Daoy (cell line): Measurements from ENCODE around the gene APC. TPM values are rescaled to one million over a fixed set of nuclear protein-coding genes. Genes with fewer than 3 reads are reported as not detected.
"Not testable (repeated sequence)": the region's sequence is repeated elsewhere in the genome, so short reads cannot be mapped to it uniquely, and the experiment has no call there.

Source experiments
- DNase-seq: peaks from one replicate; pipeline ENCODE4 v3.0.0-alpha.2; 2015; ENCODE audit warnings: low read depth
- total RNA-seq: library from RNA; depleted of rRNA; stranded (reverse); fragments of >200 nt; shearing (Covaris generic); gene quantifications from 2 replicates; pipeline ENCODE4 v1.2.3, GENCODE V29; 2014

APC gene
- total RNA-seq, 1 experiment from 2014 or later: 24.2 TPM

DNA sequence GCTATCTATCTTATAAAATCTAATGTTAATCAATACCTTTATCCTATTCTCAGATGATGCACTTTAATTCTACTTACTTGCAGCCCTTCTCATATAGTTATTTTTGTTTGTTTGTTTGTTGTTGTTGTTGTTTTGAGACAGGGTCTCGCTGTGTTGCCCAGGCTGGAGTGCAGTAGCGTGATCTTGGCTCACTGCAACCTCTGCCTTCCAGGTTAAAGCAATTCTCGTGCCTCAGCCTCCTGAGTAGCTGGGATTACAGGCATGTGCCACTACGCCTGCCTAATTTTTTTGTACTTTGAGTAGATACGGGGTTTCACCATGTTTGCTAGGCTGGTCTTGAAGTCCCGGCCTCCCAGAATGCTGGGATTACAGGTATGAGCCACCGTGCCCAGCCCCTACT lies 20.8 kb upstream of the APC start:
- DNase-seq: not testable (repeated sequence)

DNA sequence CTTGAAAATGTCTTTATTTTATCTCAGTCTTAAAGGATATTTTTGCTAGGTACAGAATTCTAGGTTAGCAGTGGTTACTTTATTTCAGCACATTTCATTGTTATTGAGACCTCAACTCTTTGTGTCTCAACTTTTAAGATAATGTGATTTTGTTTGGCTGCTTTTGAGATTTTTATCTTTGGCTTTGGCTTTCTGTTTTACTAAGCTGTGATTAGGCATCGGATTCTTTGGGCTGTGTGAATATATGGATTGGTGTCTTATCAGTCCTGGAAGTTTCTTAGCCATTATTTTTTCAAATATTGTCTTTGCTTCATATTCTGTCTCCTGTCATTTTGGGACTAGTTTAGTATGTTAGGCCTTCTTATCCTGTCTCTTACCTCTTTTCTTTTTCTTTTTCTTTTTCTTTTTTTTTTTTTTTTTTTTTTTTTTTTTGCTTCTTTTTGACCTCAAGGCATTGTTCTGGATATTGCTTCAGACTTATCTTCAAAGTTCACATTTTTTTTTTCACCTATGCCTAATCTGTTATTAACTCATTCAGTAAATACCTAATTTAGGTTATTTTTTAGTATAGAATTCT lies 20.1 kb upstream of the APC start:
- no peak for DNase-seq

DNA sequence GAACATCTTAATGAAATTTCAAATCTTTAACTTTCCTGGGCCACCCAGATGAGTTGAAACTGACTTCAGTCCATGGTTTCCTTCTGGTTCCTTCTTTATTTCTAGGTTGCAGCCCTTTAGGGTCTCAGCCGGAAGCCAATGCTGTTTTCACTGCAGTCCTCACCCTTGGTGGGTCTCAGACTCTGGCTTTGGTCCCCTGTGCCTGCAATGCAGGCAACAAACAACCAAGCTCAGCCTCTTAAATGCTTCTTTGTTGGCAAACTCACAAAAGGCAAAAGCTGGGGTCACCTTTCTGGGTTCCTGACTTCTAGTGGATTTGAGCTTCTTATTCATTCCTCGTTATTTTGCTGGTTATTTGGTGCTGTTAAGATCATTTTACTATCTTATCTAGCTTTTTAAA lies 19.3 kb upstream of the APC start:
- no peak for DNase-seq

DNA sequence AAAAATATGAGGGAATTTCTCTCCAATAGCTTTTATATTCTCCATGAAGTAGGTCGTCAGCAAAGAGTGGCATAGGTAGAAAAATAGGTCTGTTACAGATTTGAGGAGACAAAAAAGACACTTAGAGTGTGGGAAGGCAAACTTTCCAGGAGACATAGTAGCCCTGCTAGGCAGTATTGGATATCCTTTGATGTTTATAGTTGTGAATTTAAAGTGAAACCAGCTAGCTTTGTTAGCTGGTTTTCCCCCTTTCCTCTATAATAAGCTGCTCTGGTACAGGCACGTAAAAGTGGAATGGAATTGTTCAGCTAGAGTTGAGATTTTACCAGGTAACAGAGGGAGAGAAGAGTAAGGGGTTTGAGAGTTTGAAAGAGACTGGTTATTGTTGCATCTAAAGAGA lies 17.1 kb upstream of the APC start:
- no peak for DNase-seq

- no peak for DNase-seq
Measured at GRCh38 chr5:112724901-112725300, 12.8 kb upstream of the APC start.

GRCh38 chr5:112729630-112730029 lies 8.1 kb upstream of the APC start:
- no peak for DNase-seq

GRCh38 chr5:112732131-112732530 lies 5.6 kb upstream of the APC start:
- DNase-seq: no peak

GRCh38 chr5:112733586-112733985 lies 4.1 kb upstream of the APC start:
- DNase-seq: no peak

- no peak for DNase-seq
Measured at GRCh38 chr5:112734597-112734996, 3.1 kb upstream of the APC start.

DNA sequence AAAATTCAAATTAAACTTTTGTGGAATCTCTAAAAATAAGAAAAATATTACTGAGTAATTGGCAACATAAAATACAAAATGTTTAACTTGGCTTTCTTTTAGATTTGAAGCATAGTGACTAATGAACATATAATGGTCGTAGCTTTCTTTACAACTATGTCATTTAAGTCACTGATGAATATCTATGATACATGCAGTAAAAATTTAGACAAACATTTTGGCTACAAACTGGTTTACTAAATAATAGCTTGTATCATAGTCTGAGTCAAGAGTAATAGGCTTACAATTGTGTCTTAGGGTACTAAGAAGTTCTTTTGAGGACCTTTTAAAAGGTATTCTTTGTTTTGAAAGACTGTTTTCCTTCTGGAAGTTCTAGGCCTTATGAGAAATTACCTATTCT lies 2.0 kb upstream of the APC start:
- DNase-seq: no peak

GRCh38 chr5:112737070-112737462 lies 619 bp upstream of the APC start:
- no peak for DNase-seq

DNA sequence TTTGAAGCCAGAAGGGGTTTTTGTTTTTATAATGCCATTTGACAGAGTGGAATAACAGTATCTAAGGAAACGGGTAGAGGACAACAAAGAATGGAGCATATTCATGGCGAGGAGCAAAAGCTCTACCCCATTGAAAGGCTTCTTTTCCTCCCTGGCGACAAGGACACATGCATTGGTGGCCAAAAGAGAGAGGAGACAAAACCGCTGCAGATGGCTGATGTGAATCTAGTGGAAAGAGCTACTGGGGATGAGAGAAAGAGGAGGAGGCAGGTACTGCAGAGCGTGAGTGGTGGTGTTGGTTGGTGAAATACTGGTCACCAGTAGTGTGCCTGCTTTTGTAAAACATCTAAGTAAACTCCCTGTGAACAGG lies 491 bp downstream of the APC start:
- peak; percentile 7 for DNase-seq

- DNase-seq: peak; percentile 4
Measured at GRCh38 chr5:112742424-112742823, 4.7 kb downstream of the APC start.

DNA sequence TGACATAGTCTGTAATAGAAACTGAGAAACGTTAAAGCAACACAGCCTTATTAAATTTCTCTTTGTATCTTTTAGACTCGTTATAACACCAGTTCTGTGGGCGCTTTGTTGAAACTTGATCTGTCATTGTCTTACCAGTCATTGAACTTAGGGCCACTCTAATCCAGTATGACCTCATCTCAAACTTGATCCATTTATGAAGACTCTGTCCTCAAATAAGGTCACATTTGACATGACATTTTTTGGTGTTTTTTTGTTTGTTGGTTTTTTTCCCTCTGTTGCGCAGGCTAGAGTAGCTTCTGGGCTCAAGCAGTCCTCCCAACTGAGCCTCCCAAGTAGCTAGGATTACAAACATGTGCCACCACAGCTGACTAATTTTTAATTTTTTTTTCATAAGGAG lies 5.9 kb downstream of the APC start:
- no peak for DNase-seq

- DNase-seq: no peak
Measured at GRCh38 chr5:112752335-112752734, 14.7 kb downstream of the APC start.

GRCh38 chr5:112755703-112756102 lies 18.0 kb downstream of the APC start:
- DNase-seq: no peak

DNA sequence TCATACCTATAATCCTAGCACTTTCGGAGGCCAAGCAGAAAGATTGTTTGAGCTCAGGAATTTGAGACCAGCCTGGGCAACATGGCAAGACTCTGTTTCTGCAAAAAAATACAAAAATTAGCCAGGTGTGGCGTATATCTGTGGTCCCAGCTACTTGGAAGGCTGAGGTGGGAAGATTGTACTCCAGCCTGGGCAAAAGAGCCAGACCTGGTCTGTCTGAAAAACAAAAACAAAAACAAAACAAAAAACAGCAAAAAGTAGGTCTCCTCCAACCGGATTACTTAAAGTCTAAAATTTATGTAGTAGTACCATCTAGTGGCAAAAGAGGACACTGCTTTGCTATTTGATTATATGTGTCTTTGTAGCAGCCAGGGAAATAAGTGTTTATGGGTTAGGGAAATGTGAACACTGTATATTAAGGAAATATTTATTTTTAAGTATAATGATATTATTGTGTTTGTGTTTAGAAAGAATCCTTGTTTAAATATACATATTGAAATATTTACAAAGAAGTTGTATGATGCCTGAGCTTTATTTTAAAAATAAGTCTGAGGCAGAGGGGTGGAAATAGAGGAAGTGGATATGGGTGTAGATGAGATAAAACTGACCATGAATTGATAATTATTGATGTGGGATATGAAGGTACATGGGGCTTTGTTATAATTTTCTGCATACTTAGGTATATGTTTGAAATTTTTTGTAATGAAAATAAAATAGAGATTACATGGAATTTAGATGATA lies 20.0 kb downstream of the APC start:
- DNase-seq: peak; percentile 34

- no peak for DNase-seq
Measured at GRCh38 chr5:112758676-112759075, 21.0 kb downstream of the APC start.

- no peak for DNase-seq
Measured at GRCh38 chr5:112762113-112762810, 24.6 kb downstream of the APC start.

DNA sequence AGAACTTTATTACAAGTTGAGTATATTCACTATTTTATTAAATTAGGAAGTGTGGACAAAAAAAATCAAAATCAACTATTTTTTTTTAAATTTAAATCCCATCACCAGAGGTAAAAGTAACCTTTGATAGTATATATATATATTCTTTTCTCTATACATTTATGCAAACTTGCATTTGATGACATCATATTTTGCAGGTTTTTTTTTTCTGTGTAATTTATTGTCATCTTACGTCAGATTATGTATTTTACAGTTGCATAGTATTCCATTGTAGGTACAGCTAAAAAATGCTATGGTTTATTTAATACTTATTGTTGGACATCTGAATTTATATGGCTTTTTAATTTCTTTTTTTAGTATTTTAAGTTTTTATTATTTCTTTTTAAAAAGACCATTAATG lies 25.5 kb downstream of the APC start:
- DNase-seq: no peak

DNA sequence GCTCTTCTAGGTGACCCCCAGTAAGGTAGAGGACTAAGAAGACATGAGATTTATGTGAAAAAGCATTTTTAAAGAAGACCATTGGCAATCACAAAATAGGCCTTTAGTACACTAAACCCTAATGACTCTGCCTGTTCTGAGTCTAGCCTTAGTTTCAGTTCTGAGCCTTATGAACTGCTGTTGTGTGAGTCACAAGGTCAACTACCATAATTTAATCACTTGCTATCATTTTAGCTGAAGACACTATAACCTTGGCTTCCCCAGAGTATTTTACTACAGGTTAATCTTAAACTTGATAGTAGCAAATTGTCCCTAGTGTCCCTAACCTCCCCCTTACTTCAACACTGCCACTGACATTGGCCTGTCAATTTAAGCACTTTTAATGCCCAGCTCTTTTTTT lies 34.4 kb downstream of the APC start:
- no peak for DNase-seq

- DNase-seq: peak; percentile 17
Measured at GRCh38 chr5:112776301-112776856, 38.7 kb downstream of the APC start.

DNA sequence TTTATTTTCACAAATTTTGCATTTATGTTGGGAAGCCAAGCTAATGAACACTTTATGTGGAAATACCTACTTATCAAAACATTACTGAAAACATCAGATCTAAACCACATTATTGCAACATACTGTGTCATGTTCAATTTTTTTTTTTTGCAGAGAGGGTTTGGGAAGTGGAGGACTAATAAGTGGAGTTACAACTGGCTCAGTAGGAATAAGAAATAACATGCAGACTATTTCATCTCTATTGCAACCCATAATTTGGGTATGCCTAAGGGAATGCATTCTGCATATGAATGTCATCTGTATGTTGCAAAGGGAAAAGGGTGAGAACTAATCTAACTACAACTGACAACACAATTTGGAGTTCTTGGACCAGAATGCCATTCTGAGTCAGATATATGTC lies 41.8 kb downstream of the APC start:
- DNase-seq: no peak
